Stimulated activated CD8-positive, alpha-beta memory T cell treated with anti-CD3 and anti-CD28 coated beads, Interleukin-2, amount 100 ng/mL, for 48 hours (primary cell): ENCODE data around the gene CR1.
"Not testable (repeated sequence)": the region's sequence is repeated elsewhere in the genome, so short reads cannot be mapped to it uniquely, and the experiment has no call there.

Source experiments
- DNase-seq, 2 donors: peaks; one replicate each; pipeline ENCODE4 v3.0.0-alpha.2; 2020; ENCODE audit warnings: low read depth in 2 of 2

Gene CR1

GRCh38 chr1:207503950-207504349, 8.0 kb downstream of the CR1 start:
- no peak for DNase-seq

GRCh38 chr1:207504438-207504837, 8.5 kb downstream of the CR1 start:
- DNase-seq, result no peak

- no peak for DNase-seq
Measured at GRCh38 chr1:207510444-207510843, 14.5 kb downstream of the CR1 start.

- no peak for DNase-seq
Measured at GRCh38 chr1:207514890-207515289, 18.9 kb downstream of the CR1 start.

- no peak for DNase-seq
Measured at GRCh38 chr1:207516729-207517128, 20.8 kb downstream of the CR1 start.

- DNase-seq, result no peak
Measured at GRCh38 chr1:207518608-207519236, 22.8 kb downstream of the CR1 start.

- no peak for DNase-seq
Measured at GRCh38 chr1:207519505-207520399, 23.8 kb downstream of the CR1 start.

GRCh38 chr1:207520400-207521345, 24.7 kb downstream of the CR1 start:
- DNase-seq, result not testable (repeated sequence)

- DNase-seq, result not testable (repeated sequence)
Measured at GRCh38 chr1:207525239-207525638, 29.3 kb downstream of the CR1 start.

GRCh38 chr1:207528401-207528800, 32.4 kb downstream of the CR1 start:
- DNase-seq, result not testable (repeated sequence)

GRCh38 chr1:207536263-207536662, 40.3 kb downstream of the CR1 start:
- DNase-seq, result not testable (repeated sequence)

GRCh38 chr1:207546677-207547357, 50.9 kb downstream of the CR1 start:
- not testable (repeated sequence) for DNase-seq

- not testable (repeated sequence) for DNase-seq
Measured at GRCh38 chr1:207554823-207555222, 58.9 kb downstream of the CR1 start.

- no peak for DNase-seq
Measured at GRCh38 chr1:207565546-207566468, 69.8 kb downstream of the CR1 start.

GRCh38 chr1:207571926-207572325, 76.0 kb downstream of the CR1 start:
- not testable (repeated sequence) for DNase-seq

- not testable (repeated sequence) for DNase-seq
Measured at GRCh38 chr1:207573074-207573473, 77.1 kb downstream of the CR1 start.

GRCh38 chr1:207575381-207575780, 79.4 kb downstream of the CR1 start:
- DNase-seq, result not testable (repeated sequence)

GRCh38 chr1:207578796-207579435, 83.0 kb downstream of the CR1 start:
- no peak for DNase-seq

- peak in 1 of 2 donors; percentile 9 for DNase-seq
Measured at GRCh38 chr1:207579436-207579799, 83.5 kb downstream of the CR1 start.
